Astrocyte (in vitro differentiated cells and primary cell): Measurements from ENCODE around the gene NBEAL1. TPM values are rescaled to one million over a fixed set of nuclear protein-coding genes. Genes with fewer than 3 reads are reported as not detected.
"Not testable (repeated sequence)": the region's sequence is repeated elsewhere in the genome, so short reads cannot be mapped to it uniquely, and the experiment has no call there.

Source experiments
- DNase-seq: peaks from one replicate; pipeline ENCODE4 v3.0.0-alpha.2; 2010; ENCODE audit warnings: low read depth
- FAIRE-seq: peaks from 2 replicates; lab custom pipeline; 2011; peaks lifted over from hg19 to GRCh38; lab: Jason Lieb, UNC
- H2AFZ ChIP-seq: 2 replicates; pipeline ENCODE4 v1.6.0; 2012; ENCODE audit warnings: low read depth, low read length, inconsistent platforms
- H3K27ac ChIP-seq: 2 replicates; pipeline ENCODE4 v1.5.1; 2011; ENCODE audit warnings: low read depth, low read length, inconsistent platforms
- H3K27me3 ChIP-seq: 2 replicates; pipeline ENCODE4 v1.6.0; 2011; ENCODE audit warnings: low read length, inconsistent platforms; ENCODE audit not compliant: insufficient read depth
- H3K36me3 ChIP-seq: 2 replicates; pipeline ENCODE4 v1.5.1; 2011; ENCODE audit warnings: low read length, inconsistent platforms; ENCODE audit not compliant: insufficient read depth
- H3K4me1 ChIP-seq: 2 replicates; pipeline ENCODE4 v1.5.1; 2011; ENCODE audit warnings: low read length, inconsistent platforms; ENCODE audit not compliant: insufficient read depth
- H3K4me2 ChIP-seq: 2 replicates; pipeline ENCODE4 v1.6.0; 2012; ENCODE audit warnings: low read length, inconsistent platforms
- H3K4me3 ChIP-seq: 2 replicates; pipeline ENCODE4 v1.5.1; 2011; ENCODE audit warnings: low read depth, mild to moderate bottlenecking, low read length, inconsistent platforms; ENCODE audit not compliant: insufficient read depth
- H3K79me2 ChIP-seq: 2 replicates; pipeline ENCODE4 v1.6.0; 2012; ENCODE audit warnings: mild to moderate bottlenecking, low read length, inconsistent platforms; ENCODE audit not compliant: insufficient read depth
- H3K9ac ChIP-seq: 2 replicates; pipeline ENCODE4 v1.6.0; 2012; ENCODE audit warnings: mild to moderate bottlenecking, low read length, inconsistent platforms
- H3K9me3 ChIP-seq: 2 replicates; pipeline ENCODE4 v1.5.1; 2012; ENCODE audit warnings: low read depth, mild to moderate bottlenecking, low read length, inconsistent platforms; ENCODE audit not compliant: insufficient read depth
- H4K20me1 ChIP-seq: 2 replicates; pipeline ENCODE4 v1.6.0; 2012; ENCODE audit warnings: low read length, inconsistent platforms; ENCODE audit not compliant: insufficient read depth
- H3K27ac Mint-ChIP-seq: one replicate; pipeline ENCODE4 v1.8.0; 2021; ENCODE audit warnings: mild to moderate bottlenecking, mixed read lengths; ENCODE audit not compliant: unreplicated experiment
- H3K27me3 Mint-ChIP-seq: one replicate; pipeline ENCODE4 v1.8.0; 2021; ENCODE audit warnings: low read depth, mixed read lengths; ENCODE audit not compliant: unreplicated experiment
- H3K36me3 Mint-ChIP-seq: one replicate; pipeline ENCODE4 v1.8.0; 2021; ENCODE audit warnings: low read depth, mixed read lengths; ENCODE audit not compliant: unreplicated experiment
- H3K4me1 Mint-ChIP-seq: one replicate; pipeline ENCODE4 v1.8.0; 2021; ENCODE audit warnings: low read depth, mixed read lengths; ENCODE audit not compliant: unreplicated experiment
- H3K4me3 Mint-ChIP-seq: one replicate; pipeline ENCODE4 v1.8.0; 2021; ENCODE audit warnings: mild to moderate bottlenecking, moderate library complexity, mixed read lengths; ENCODE audit not compliant: unreplicated experiment
- H3K9me3 Mint-ChIP-seq: one replicate; pipeline ENCODE4 v1.8.0; 2021; ENCODE audit warnings: mild to moderate bottlenecking, mixed read lengths; ENCODE audit not compliant: unreplicated experiment
- CTCF ChIP-seq: IDR thresholded peaks from 2 replicates; pipeline ENCODE4 v1.5.1; 2011; ENCODE audit warnings: low read depth, mild to moderate bottlenecking, inconsistent platforms, low read length, moderate library complexity; ENCODE audit not compliant: insufficient read depth
- EZH2 ChIP-seq: IDR thresholded peaks from 2 replicates; pipeline ENCODE4 v1.6.1; 2012; ENCODE audit warnings: mild to moderate bottlenecking, low read length, inconsistent platforms; ENCODE audit not compliant: insufficient read depth
- total RNA-seq: library from RNA; stranded (reverse); gene quantifications from 2 replicates; pipeline ENCODE4 v1.2.1, GENCODE V29; 2021

The NBEAL1 gene
- total RNA-seq, 1 donor from 2014 or later, result 33.4 TPM

- Histone ChIP-seq H2AFZ (no peak overlapping the region), H3K9ac (no peak overlapping the region), H3K9me3 (no peaks in the 10 kb centered on the region), H3K27me3 (no peaks in the 10 kb centered on the region), H4K20me1 (no peaks in the 10 kb centered on the region), H3K79me2 (no peaks in the 10 kb centered on the region), H3K27ac (no peak overlapping the region), H3K4me1 (no peaks in the 10 kb centered on the region), H3K4me2 (no peak overlapping the region), H3K4me3 (no peak overlapping the region), H3K36me3 (peaks cover 7% of the 10 kb centered on the region)
- Mint-ChIP-seq H3K36me3 (peaks cover 4% of the 10 kb centered on the region), H3K4me1 (no peaks in the 10 kb centered on the region), H3K4me3 (no peak overlapping the region), H3K27me3 (no peaks in the 10 kb centered on the region), H3K27ac (no peak overlapping the region), H3K9me3 (peaks cover 6% of the 10 kb centered on the region)
- FAIRE-seq, result no peak
- TF ChIP-seq CTCF (peak; percentile 67), EZH2 (no peak)
- no peak for DNase-seq
Measured at GRCh38 chr2:203225423-203226039, 210.9 kb downstream of the NBEAL1 start.

DNA sequence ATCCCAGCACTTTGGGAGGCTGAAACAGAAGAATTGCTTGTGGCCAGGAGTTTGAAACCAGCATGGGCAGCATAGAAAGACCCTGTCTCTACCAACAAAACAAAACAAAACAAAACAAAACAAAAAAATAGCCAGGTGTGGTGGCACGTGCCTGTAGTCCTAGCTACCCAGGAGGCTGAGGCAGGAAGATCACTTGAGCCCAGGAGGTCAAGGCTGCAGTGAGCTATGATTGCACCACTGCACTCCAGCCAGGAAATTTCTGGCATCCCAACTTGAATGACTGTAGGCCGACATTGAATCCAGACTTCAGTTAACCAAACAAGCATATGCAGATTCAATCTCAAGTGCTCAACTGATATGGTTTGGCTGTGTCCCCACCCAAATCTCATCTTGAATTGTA is 215.0 kb downstream of the NBEAL1 start:
- not testable (repeated sequence) for H3K27ac Mint-ChIP-seq, H3K36me3 ChIP-seq, DNase-seq, H3K27me3 Mint-ChIP-seq, H3K79me2 ChIP-seq, H3K9me3 ChIP-seq, H3K27me3 ChIP-seq, H3K4me1 Mint-ChIP-seq, H4K20me1 ChIP-seq, H3K4me1 ChIP-seq, H3K4me3 Mint-ChIP-seq, H3K9me3 Mint-ChIP-seq, H3K27ac ChIP-seq, H2AFZ ChIP-seq, H3K9ac ChIP-seq, FAIRE-seq, H3K36me3 Mint-ChIP-seq, H3K4me2 ChIP-seq, H3K4me3 ChIP-seq

DNA sequence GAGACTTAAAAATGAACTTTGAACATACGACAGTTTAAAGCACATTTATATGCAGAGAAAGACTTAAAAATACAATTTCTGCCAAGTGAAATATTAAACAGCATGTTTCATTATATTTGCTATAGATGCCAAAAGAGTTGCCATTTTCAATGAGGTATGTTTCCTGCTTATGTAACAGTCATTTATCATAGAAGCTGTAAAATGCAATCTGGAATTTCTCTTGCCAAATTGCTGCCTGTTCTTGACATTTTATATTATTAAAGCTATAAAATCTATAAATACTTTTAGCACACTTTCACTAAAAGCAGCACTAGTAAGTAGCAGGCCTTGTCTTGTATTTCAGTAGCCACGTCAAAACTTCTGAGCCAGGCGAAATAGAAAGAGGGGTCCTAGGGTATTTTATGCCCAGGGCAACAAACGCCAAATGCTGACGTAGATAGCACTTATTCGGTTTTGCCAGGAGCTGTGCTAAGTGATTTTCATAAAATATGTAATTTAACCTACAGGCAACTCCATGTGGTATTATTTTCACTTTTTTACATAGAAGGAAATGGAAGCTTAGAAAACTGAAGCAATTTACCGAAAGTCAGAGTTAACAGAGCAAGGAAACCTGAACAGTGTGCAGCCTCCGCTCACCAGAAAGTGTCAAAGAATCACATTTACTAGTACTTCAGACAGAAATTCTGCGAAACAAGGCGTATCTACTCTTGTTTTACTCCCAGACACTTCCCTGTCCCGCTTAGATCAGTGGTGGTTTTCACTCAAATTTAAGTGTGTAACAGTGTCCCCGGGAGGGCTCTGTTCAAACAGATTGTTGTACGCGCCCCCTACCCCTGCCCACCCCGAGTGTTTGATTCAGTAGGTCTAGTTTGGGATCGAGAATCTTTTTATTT is 222.9 kb downstream of the NBEAL1 start:
- Mint-ChIP-seq H3K4me1 (peaks cover 3% of the 10 kb centered on the region), H3K27me3 (no peaks in the 10 kb centered on the region), H3K9me3 (no peaks in the 10 kb centered on the region), H3K27ac (peak overlapping the region; percentile 53), H3K36me3 (peaks cover 6% of the 10 kb centered on the region), H3K4me3 (peak overlapping the region; percentile 93)
- Histone ChIP-seq H3K9ac (peak overlapping the region; percentile 94), H2AFZ (no peak overlapping the region), H3K4me1 (peaks cover 6% of the 10 kb centered on the region), H3K27ac (no peak overlapping the region), H3K9me3 (no peaks in the 10 kb centered on the region), H4K20me1 (peaks cover 16% of the 10 kb centered on the region), H3K36me3 (no peaks in the 10 kb centered on the region), H3K4me3 (peak overlapping the region; percentile 91), H3K4me2 (peak overlapping the region; percentile 86), H3K79me2 (peaks cover 32% of the 10 kb centered on the region), H3K27me3 (no peaks in the 10 kb centered on the region)
- no peak for TF ChIP-seq EZH2
- TF ChIP-seq CTCF, result no peak
- FAIRE-seq, result no peak
- DNase-seq, result no peak
